K562 (cell line): ENCODE data around the gene TEFM. TPM values are rescaled to one million over a fixed set of nuclear protein-coding genes. Genes with fewer than 3 reads are reported as not detected.

Experiments used
- CEBPB ChIP-seq: fragments of 450-650 bp; IDR thresholded peaks from 2 replicates; pipeline ENCODE4 v1.6.1; 2016; ENCODE audit warnings: missing genetic modification characterization, missing compliant biosample characterization
- KAT8 ChIP-seq: fragments of 450-650 bp; IDR thresholded peaks from 2 replicates; pipeline ENCODE4 v1.6.1; 2016; ENCODE audit warnings: low read depth, mild to moderate bottlenecking
- LEF1 ChIP-seq: fragments of 450-650 bp; IDR thresholded peaks from 2 replicates; pipeline ENCODE4 v1.6.1; 2016; ENCODE audit warnings: mild to moderate bottlenecking
- NRF1 ChIP-seq, 2 experiments: fragments of 450-650 bp; IDR thresholded peaks in 1 of 2; conservative IDR thresholded peaks in 1 of 2; 2 replicates each; pipeline ENCODE4 v1.6.1; 2014; ENCODE audit warnings: mild to moderate bottlenecking in 2 of 2
- RBFOX2 ChIP-seq: fragments of 200-400 bp; formaldehyde crosslinking; IDR thresholded peaks from 2 replicates; pipeline ENCODE4 v1.6.1; 2017; ENCODE audit warnings: low read depth, mild to moderate bottlenecking, low read length, moderate library complexity
- SMARCA5 ChIP-seq: fragments of 450-650 bp; IDR thresholded peaks from 2 replicates; pipeline ENCODE4 v1.6.1; 2016
- SOX6 ChIP-seq: fragments of 450-650 bp; IDR thresholded peaks from 2 replicates; pipeline ENCODE4 v1.6.1; 2014; ENCODE audit warnings: mild to moderate bottlenecking
- SRSF3 ChIP-seq: fragments of 200-400 bp; formaldehyde crosslinking; IDR thresholded peaks from 2 replicates; pipeline ENCODE4 v1.6.1; 2016; ENCODE audit warnings: mild to moderate bottlenecking, low read length, moderate library complexity; ENCODE audit not compliant: insufficient read depth
- SRSF9 ChIP-seq: fragments of 200-400 bp; formaldehyde crosslinking; IDR thresholded peaks from 2 replicates; pipeline ENCODE4 v1.6.1; 2017; ENCODE audit warnings: low read depth, low read length, borderline replicate concordance
- ZNF124 ChIP-seq: sonication (generic); formaldehyde crosslinking; IDR thresholded peaks from 2 replicates; pipeline ENCODE4 v1.8.1; 2022; ENCODE audit warnings: missing genetic modification reagents
- ZNF507 ChIP-seq: conservative IDR thresholded peaks from 2 replicates; pipeline ENCODE4 v1.6.1; 2017; ENCODE audit warnings: missing genetic modification characterization, missing compliant biosample characterization
- polyA plus RNA-seq, 8 experiments: library from polyadenylated mRNA; depleted of rRNA in 4 of 8; stranded (reverse) in 5 of 8; unstranded in 3 of 8; fragments of >200 nt; fragmentation: Nextera tagmentation in 2 of 8; fragmentation: Illumina TruSeq in 1 of 8; extraction: Ambion mirVana in 2 of 8; extraction: Trizol in 1 of 8; gene quantifications; 2 replicates each; pipeline versions ENCODE4 v1.2.1 to v1.2.3, GENCODE V29; 2011 to 2014; ENCODE audit warnings: inconsistent platforms in 1 of 8, missing spikeins in 1 of 8
- total RNA-seq, 7 experiments: library from RNA; depleted of rRNA in 6 of 7; stranded (reverse); fragments of >200 nt in 6 of 7; fragmentation: Illumina TruSeq in 2 of 7; extraction: Trizol in 2 of 7; gene quantifications; 2 replicates each; pipeline versions ENCODE4 v1.2.1 to v1.2.3, GENCODE V29; 2011 to 2021; ENCODE audit warnings: low replicate concordance in 1 of 7
- TF ChIP-seq, protein P1 (sequence below): IDR thresholded peaks from 2 replicates; pipeline ENCODE4 v1.6.1; 2016; ENCODE audit warnings: missing genetic modification characterization, missing compliant biosample characterization
- TF ChIP-seq, protein P2 (sequence below): fragments of 450-650 bp; formaldehyde crosslinking; conservative IDR thresholded peaks from 2 replicates; pipeline ENCODE4 v1.4.0; 2022; ENCODE audit warnings: mild to moderate bottlenecking, missing genetic modification characterization
- TF ChIP-seq, protein P3 (sequence below): fragments of 250-450 bp; sonication (Bioruptor Pico); IDR thresholded peaks from 2 replicates; pipeline ENCODE4 v1.9.0; 2021; ENCODE audit warnings: mild to moderate bottlenecking, inconsistent platforms
- TF ChIP-seq, protein P4 (sequence below): conservative IDR thresholded peaks from 2 replicates; pipeline ENCODE4 v1.6.1; 2011; ENCODE audit warnings: low read depth, mild to moderate bottlenecking, low read length; ENCODE audit not compliant: control insufficient read depth
- TF ChIP-seq, protein P5 (sequence below): IDR thresholded peaks from 2 replicates; pipeline ENCODE4 v1.6.1; 2014; ENCODE audit warnings: antibody characterized with exemption
- TF ChIP-seq, protein P6 (sequence below): fragments of 450-650 bp; IDR thresholded peaks from 2 replicates; pipeline ENCODE4 v1.6.1; 2016; ENCODE audit warnings: borderline replicate concordance

The TEFM gene
- total and polyA plus RNA-seq, 9 of the 15 experiments (the other 6 are each of a cell fraction or from before 2014, with no cell fraction given): 12.5 to 60.3 (median 23.3) TPM

DNA sequence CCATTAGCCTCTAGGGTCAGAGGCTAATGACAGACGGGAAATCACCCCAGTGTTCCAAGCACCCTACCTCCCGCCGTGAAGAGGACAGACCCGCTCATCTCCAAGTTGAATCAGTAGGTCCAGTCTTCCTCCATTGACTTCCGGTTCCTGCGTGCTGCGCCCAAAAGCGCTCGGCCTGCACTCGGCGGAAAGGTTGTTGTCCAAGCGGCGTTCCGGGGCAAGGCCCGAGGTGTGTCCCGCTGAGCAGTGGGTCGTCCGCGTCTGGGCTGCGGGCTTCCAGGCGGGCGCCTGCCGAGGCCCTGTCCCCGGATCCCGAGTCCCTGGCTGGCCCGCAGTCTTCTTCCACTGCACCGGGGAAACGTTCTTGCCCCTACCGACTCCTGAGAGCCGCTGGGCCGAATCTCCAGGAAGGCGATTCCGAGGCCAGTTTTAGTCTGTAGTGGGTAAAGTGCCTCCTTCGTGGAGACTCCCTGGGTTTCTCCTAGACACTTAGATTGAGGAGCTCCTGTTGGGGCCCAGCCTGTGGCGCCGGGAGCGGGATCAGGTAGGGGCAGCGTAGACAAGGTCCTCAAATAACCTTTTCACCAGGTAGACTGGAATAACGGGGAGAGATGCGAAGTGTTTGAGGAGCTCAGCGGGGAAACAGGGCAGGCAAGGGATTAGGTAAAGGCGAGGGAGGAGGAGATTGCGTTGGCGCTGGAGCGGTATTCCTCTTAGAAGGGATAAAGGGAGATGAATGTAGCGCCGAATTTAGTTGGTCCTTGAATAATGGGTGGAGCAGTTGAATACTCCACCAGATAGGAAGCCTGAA is at the start of gene TEFM (continued):
- TF ChIP-seq SRSF3: no peak
- peak; percentile 53; the same call in 1 of the 2 replicates for TF ChIP-seq SOX6
- TF ChIP-seq, protein P1, sequence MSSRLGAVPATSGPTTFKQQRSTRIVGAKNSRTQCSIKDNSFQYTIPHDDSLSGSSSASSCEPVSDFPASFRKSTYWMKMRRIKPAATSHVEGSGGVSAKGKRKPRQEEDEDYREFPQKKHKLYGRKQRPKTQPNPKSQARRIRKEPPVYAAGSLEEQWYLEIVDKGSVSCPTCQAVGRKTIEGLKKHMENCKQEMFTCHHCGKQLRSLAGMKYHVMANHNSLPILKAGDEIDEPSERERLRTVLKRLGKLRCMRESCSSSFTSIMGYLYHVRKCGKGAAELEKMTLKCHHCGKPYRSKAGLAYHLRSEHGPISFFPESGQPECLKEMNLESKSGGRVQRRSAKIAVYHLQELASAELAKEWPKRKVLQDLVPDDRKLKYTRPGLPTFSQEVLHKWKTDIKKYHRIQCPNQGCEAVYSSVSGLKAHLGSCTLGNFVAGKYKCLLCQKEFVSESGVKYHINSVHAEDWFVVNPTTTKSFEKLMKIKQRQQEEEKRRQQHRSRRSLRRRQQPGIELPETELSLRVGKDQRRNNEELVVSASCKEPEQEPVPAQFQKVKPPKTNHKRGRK: no peak
- no peak for TF ChIP-seq CEBPB (tag)
- TF ChIP-seq SRSF9: no peak
- TF ChIP-seq SMARCA5: no peak
- TF ChIP-seq RBFOX2: peak; percentile 94
- TF ChIP-seq, protein P2, sequence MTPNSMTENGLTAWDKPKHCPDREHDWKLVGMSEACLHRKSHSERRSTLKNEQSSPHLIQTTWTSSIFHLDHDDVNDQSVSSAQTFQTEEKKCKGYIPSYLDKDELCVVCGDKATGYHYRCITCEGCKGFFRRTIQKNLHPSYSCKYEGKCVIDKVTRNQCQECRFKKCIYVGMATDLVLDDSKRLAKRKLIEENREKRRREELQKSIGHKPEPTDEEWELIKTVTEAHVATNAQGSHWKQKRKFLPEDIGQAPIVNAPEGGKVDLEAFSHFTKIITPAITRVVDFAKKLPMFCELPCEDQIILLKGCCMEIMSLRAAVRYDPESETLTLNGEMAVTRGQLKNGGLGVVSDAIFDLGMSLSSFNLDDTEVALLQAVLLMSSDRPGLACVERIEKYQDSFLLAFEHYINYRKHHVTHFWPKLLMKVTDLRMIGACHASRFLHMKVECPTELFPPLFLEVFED (CRISPR knock-in tag): no peak
- TF ChIP-seq, protein P3, sequence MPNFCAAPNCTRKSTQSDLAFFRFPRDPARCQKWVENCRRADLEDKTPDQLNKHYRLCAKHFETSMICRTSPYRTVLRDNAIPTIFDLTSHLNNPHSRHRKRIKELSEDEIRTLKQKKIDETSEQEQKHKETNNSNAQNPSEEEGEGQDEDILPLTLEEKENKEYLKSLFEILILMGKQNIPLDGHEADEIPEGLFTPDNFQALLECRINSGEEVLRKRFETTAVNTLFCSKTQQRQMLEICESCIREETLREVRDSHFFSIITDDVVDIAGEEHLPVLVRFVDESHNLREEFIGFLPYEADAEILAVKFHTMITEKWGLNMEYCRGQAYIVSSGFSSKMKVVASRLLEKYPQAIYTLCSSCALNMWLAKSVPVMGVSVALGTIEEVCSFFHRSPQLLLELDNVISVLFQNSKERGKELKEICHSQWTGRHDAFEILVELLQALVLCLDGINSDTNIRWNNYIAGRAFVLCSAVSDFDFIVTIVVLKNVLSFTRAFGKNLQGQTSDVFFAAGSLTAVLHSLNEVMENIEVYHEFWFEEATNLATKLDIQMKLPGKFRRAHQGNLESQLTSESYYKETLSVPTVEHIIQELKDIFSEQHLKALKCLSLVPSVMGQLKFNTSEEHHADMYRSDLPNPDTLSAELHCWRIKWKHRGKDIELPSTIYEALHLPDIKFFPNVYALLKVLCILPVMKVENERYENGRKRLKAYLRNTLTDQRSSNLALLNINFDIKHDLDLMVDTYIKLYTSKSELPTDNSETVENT: peak; percentile 55; the same call in 1 of the 2 replicates
- TF ChIP-seq, protein P4, sequence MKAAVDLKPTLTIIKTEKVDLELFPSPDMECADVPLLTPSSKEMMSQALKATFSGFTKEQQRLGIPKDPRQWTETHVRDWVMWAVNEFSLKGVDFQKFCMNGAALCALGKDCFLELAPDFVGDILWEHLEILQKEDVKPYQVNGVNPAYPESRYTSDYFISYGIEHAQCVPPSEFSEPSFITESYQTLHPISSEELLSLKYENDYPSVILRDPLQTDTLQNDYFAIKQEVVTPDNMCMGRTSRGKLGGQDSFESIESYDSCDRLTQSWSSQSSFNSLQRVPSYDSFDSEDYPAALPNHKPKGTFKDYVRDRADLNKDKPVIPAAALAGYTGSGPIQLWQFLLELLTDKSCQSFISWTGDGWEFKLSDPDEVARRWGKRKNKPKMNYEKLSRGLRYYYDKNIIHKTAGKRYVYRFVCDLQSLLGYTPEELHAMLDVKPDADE: peak; percentile 83
- TF ChIP-seq, protein P5, sequence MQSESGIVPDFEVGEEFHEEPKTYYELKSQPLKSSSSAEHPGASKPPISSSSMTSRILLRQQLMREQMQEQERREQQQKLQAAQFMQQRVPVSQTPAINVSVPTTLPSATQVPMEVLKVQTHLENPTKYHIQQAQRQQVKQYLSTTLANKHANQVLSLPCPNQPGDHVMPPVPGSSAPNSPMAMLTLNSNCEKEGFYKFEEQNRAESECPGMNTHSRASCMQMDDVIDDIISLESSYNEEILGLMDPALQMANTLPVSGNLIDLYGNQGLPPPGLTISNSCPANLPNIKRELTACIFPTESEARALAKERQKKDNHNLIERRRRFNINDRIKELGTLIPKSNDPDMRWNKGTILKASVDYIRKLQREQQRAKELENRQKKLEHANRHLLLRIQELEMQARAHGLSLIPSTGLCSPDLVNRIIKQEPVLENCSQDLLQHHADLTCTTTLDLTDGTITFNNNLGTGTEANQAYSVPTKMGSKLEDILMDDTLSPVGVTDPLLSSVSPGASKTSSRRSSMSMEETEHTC: no peak
- TF ChIP-seq KAT8: no peak
- peak in 1 of 2 experiments; percentile 27; a peak in 1 of 4 replicates for TF ChIP-seq NRF1 (conservative IDR thresholded peaks at IDR 0.05 in 1 of 2, IDR thresholded peaks at IDR 0.05 in 1 of 2)
- TF ChIP-seq, protein P6, sequence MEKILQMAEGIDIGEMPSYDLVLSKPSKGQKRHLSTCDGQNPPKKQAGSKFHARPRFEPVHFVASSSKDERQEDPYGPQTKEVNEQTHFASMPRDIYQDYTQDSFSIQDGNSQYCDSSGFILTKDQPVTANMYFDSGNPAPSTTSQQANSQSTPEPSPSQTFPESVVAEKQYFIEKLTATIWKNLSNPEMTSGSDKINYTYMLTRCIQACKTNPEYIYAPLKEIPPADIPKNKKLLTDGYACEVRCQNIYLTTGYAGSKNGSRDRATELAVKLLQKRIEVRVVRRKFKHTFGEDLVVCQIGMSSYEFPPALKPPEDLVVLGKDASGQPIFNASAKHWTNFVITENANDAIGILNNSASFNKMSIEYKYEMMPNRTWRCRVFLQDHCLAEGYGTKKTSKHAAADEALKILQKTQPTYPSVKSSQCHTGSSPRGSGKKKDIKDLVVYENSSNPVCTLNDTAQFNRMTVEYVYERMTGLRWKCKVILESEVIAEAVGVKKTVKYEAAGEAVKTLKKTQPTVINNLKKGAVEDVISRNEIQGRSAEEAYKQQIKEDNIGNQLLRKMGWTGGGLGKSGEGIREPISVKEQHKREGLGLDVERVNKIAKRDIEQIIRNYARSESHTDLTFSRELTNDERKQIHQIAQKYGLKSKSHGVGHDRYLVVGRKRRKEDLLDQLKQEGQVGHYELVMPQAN: peak; percentile 69; the same call in 1 of the 2 replicates
- TF ChIP-seq ZNF124 (CRISPR knock-in tag): no peak
- TF ChIP-seq ZNF507 (tag): no peak
- 0 out of 2 replicates have a peak, but pooled peaks have one; percentile 27 for TF ChIP-seq LEF1
